H1 (cell line): ENCODE data around the gene FBXO38. TPM values are rescaled to one million over a fixed set of nuclear protein-coding genes. Genes with fewer than 3 reads are reported as not detected.

Source experiments
- BCL11A ChIP-seq, 2 experiments: IDR thresholded peaks; one replicate each; pipeline ENCODE4 v1.6.1; 2011; ENCODE audit warnings: low read depth in 2 of 2, low read length in 2 of 2, mild to moderate bottlenecking in 2 of 2
- CEBPB ChIP-seq: IDR thresholded peaks from 2 replicates; pipeline ENCODE4 v1.6.1; 2012; ENCODE audit warnings: low read depth, low read length
- KDM4A ChIP-seq: IDR thresholded peaks from one replicate; pipeline ENCODE4 v1.7.1; 2012; ENCODE audit warnings: low read depth, mild to moderate bottlenecking, moderate library complexity, low read length, inconsistent platforms; ENCODE audit not compliant: severe bottlenecking
- MAFK ChIP-seq: IDR thresholded peaks from 2 replicates; pipeline ENCODE4 v1.6.1; 2012; ENCODE audit warnings: low read depth, mild to moderate bottlenecking, improper control_type of control experiment, low read length
- POLR2AphosphoS5 ChIP-seq: IDR thresholded peaks from 2 replicates; pipeline ENCODE4 v1.6.1; 2011; ENCODE audit warnings: low read depth, low read length
- RFX5 ChIP-seq: IDR thresholded peaks from 2 replicates; pipeline ENCODE4 v1.6.1; 2011; ENCODE audit warnings: low read depth, low read length, improper control_type of control experiment, borderline replicate concordance
- SIX5 ChIP-seq: IDR thresholded peaks from 2 replicates; pipeline ENCODE4 v1.6.1; 2011; ENCODE audit warnings: mild to moderate bottlenecking, low read depth, low read length
- polyA plus RNA-seq, 7 experiments: library from polyadenylated mRNA; depleted of rRNA in 3 of 7; stranded (reverse) in 5 of 7; unstranded in 2 of 7; fragments of >200 nt in 5 of 7; fragments of 200-250 nt in 2 of 7; gene quantifications; 1 replicate in 5 of 7; 2 replicates in 1 of 7; 4 replicates in 1 of 7; pipeline versions ENCODE4 v1.2.1 to v1.2.3, GENCODE V29; 2011 to 2013; ENCODE audit warnings: missing spikeins in 2 of 7, mixed read lengths in 2 of 7
- total RNA-seq: library from RNA; stranded (reverse); fragmentation: NEBNext Ultra II Directional; extraction: Animal tissue kit (Norgen Biotek cat#: 25700); gene quantifications from 2 replicates; pipeline ENCODE4 v1.2.1, GENCODE V29; 2021
- TF ChIP-seq, protein P1 (sequence below), 3 experiments: IDR thresholded peaks; 1 replicate in 2 of 3; 2 replicates in 1 of 3; pipeline versions ENCODE4 v1.5.1 to v1.6.1; 2011; ENCODE audit warnings: low read length in 3 of 3, mild to moderate bottlenecking in 3 of 3, inconsistent platforms in 2 of 3, low read depth in 1 of 3, moderate library complexity in 1 of 3; ENCODE audit not compliant: insufficient read depth in 1 of 3; ENCODE audit errors: control extremely low read depth in 1 of 3

The FBXO38 gene
- total and polyA plus RNA-seq, 2 of the 8 experiments (the other 6 are each of a cell fraction or from before 2014, with no cell fraction given), result 9.1 to 34.3 TPM

DNA sequence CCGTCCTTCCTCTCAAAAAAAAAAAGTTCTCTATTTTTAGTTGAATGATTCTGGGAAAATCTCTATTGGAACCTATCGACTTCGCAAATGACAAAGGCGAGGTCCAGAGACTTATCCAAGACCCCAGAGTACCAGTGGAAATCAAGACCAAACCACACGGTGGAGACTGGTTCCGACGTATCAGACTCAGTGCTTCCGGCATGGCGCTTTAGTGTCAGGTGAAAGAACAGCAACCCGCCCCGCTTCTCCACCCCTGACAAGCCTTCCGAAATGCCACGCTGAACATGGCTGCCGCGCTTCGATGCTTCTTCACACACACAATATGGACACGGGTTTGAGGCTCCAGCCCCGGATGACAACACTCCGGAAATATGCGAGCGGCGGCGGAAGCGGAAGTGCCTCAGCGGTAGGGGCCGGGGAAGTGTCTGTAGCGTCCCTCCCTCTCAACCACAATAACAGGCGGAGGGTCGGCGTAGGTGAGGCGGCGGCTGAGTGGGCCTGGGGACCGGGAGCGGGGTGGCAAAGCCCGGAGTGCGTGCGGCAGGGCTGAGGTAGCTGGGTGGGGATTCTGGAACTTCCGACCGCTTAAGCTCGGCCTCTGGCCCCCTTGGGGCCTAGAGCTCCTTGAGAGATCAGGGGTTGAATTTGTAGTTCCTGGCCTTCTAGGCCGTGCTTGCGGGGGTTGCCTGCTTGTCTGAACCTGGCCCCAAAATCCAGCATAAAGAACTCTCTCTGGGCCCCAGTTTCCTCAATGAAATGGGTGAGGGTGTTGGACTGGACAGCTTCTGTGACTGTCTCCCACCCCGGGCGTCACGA, at the start of gene FBXO38 (continued):
- TF ChIP-seq, protein P1, sequence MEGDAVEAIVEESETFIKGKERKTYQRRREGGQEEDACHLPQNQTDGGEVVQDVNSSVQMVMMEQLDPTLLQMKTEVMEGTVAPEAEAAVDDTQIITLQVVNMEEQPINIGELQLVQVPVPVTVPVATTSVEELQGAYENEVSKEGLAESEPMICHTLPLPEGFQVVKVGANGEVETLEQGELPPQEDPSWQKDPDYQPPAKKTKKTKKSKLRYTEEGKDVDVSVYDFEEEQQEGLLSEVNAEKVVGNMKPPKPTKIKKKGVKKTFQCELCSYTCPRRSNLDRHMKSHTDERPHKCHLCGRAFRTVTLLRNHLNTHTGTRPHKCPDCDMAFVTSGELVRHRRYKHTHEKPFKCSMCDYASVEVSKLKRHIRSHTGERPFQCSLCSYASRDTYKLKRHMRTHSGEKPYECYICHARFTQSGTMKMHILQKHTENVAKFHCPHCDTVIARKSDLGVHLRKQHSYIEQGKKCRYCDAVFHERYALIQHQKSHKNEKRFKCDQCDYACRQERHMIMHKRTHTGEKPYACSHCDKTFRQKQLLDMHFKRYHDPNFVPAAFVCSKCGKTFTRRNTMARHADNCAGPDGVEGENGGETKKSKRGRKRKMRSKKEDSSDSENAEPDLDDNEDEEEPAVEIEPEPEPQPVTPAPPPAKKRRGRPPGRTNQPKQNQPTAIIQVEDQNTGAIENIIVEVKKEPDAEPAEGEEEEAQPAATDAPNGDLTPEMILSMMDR (IDR thresholded peaks at IDR 0.05; ENCODE audit: control extremely low read depth in 1 of 3, insufficient read depth in 1 of 3, low read depth in 1 of 3, low read length in 3 of 3), result peak in 1 of 3 experiments; percentile 8; a peak in 2 of 4 replicates
- TF ChIP-seq MAFK (no peak), RFX5 (no peak), CEBPB (peak; percentile 12; the same call in 1 of the 2 replicates), POLR2AphosphoS5 (peak; percentile 89), KDM4A (peak; percentile 26), SIX5 (peak; percentile 70), BCL11A (IDR thresholded peaks at IDR 0.05; ENCODE audit: low read depth in 2 of 2, low read length in 2 of 2) (no peak)
